Activated effector memory CD4-positive, alpha-beta T cell treated with Interleukin-2 at 50 U/mL for 16 hours (primary cell): ENCODE measurements around the gene MMP14.

Source experiments
- DNase-seq: peaks from one replicate; pipeline ENCODE4 v3.0.0-alpha.2; 2020

The MMP14 gene

GRCh38 chr14:22864979-22865378, 28.6 kb downstream of the MMP14 start:
- DNase-seq = no peak

DNA sequence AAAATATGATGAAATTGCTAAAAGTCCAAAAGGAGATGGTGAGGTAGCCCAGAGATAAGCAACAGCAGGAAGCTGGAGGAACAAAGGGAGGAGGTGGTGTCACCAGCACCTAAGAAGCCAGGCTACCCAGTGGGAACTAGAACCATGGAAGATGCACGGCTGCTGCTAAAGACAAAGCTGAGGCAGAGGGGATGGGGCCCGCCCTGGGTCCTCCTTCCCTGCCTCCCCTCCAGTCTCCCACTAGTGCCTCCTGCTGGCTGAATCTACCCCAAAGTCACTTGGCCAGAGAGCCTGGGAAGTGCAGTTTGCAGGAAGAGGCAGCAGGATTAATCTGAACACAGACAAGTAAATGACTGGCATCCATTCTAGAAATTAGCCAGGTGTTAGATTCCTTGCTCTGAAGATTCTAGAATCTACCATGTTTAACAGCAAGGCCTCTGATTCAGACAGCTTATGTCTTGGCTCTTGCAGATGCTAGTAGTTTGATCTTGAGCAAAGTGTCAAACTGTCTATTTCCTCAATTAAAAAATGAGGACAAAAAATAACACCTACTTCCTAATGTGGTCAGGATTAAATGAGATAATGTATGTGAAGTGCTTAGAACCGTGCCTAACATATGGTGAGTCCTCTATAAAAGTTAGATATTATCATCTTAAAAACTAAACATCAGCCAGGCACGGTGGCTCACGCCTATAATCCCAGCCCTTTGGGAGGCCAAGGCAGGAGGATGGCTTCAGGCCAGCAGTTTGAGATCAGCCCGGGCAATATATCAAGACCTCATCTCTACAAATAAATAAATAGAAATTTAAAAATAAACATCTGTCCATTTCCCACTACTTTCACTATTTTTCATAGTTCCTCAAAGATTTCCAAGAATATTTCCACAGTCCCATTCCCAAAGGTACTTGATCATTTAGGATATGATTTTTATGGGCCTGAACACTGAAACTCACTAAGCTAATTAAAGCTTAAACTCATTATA, 29.3 kb downstream of the MMP14 start:
- DNase-seq = no peak

- no peak for DNase-seq
These were observed 30.5 kb downstream of the MMP14 start for GRCh38 chr14:22866874-22867273.

DNA sequence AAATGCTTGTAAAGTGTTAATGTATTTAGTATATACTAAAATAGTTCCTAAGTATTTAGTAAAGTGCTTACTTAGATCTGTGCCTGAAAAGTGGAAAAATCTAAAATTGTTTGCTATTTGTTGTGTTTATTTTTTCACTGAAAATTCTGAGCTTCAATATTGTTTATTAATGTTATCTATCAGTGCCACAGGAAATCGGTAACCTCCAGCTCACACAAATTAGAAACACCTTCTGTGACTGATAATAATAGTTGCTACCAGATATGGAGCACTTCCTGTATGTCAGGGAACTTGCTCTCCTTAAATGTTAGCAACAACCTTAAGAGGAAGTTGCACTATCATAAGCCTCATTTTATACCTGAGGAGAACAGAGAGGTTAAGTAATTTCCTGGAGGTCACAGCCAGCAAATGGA, 34.4 kb downstream of the MMP14 start:
- DNase-seq = no peak

GRCh38 chr14:22871224-22872032, 35.0 kb downstream of the MMP14 start, which contains the start of gene LRP10:
LRP10 (plus strand) TSS chr14:22871740; CDS start chr14:22872304, 564 bp downstream.
- peak; percentile 66 for DNase-seq

GRCh38 chr14:22872033-22872832, 35.8 kb downstream of the MMP14 start:
- peak; percentile 59 for DNase-seq

- DNase-seq = no peak
These were observed 36.6 kb downstream of the MMP14 start for GRCh38 chr14:22872833-22873520.

- DNase-seq = no peak
These were observed 38.8 kb downstream of the MMP14 start for GRCh38 chr14:22875003-22875747.

GRCh38 chr14:22875748-22876319, 39.4 kb downstream of the MMP14 start:
- DNase-seq = no peak

DNA sequence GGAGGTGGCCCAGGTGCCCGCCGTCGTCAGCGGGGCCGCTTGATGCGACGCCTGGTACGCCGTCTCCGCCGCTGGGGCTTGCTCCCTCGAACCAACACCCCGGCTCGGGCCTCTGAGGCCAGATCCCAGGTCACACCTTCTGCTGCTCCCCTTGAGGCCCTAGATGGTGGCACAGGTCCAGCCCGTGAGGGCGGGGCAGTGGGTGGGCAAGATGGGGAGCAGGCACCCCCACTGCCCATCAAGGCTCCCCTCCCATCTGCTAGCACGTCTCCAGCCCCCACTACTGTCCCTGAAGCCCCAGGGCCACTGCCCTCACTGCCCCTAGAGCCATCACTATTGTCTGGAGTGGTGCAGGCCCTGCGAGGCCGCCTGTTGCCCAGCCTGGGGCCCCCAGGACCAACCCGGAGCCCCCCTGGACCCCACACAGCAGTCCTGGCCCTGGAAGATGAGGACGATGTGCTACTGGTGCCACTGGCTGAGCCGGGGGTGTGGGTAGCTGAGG, 40.7 kb downstream of the MMP14 start:
- no peak for DNase-seq

GRCh38 chr14:22878271-22879246, 42.2 kb downstream of the MMP14 start:
- DNase-seq = no peak

DNA sequence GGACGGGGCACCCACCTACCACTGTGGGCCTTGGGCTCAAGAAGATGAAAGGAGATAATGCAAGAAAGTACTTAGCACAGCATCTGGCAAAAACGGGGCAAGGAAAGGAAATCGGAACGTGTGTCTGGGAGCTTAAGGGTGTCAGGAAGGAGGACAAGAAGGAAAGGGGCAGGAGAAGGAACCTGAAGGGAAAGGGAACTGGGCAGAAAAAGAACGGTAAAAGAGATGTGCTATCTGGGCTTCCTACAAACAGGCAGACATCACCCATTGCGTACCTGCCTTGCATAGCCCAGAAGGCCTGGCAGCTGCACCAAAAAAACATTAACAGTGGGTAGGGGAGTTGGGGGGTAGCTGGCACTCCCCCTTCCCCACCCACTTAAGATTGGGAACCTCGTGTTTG, 45.7 kb downstream of the MMP14 start:
- no peak for DNase-seq

GRCh38 chr14:22882529-22883172, 46.3 kb downstream of the MMP14 start:
- no peak for DNase-seq

GRCh38 chr14:22883173-22883976, 47.0 kb downstream of the MMP14 start, which contains the start of gene REM2:
REM2 (plus strand) TSS chr14:22883222; CDS start chr14:22883288, 66 bp downstream.
- DNase-seq = no peak

GRCh38 chr14:22884076-22884737, 47.8 kb downstream of the MMP14 start:
- DNase-seq = no peak

DNA sequence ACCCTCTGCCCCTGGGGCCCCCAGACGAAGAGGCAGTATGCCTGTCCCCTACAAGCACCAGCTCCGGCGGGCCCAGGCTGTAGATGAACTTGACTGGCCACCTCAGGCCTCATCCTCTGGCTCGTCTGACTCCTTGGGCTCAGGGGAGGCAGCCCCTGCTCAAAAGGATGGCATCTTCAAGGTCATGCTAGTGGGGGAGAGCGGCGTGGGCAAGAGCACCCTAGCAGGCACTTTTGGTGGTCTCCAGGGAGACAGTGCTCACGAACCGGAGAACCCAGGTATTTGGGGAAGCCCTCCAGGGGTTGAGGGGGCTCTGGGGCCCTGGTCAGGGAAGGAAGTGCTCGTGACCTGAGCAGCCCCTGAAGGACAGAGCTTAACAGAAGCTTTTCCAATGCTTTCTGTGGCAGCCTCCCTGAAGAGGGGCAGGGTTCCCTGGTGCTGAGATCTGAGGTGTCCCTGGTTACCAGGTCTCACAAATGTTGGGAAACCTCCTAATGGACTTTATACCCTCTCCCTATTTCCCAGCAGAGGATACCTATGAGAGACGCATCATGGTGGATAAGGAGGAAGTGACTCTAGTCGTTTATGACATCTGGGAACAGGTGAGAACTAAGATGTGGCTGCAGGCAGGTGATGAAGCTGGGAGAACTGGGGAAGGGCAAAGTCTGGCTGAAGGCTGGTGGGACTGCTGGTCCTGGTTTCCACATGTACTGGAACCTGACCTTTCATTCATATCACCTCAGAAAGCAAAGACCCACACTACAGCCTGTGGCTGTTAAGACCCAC, 48.5 kb downstream of the MMP14 start:
- no peak for DNase-seq

DNA sequence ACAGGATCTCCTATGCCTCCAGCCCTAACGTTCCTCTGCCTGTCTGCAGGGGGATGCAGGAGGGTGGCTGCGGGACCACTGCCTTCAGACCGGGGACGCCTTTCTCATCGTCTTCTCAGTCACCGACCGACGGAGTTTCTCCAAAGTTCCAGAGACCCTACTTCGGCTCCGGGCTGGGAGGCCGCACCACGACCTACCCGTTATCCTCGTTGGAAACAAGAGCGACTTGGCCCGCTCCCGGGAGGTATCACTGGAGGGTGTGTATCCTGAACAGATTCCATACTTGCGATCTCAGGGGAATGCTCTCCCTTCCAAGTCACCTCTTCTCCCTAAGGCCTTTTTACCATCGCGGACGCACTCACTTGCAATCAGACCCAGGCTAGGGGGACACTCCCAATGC, 49.6 kb downstream of the MMP14 start:
- DNase-seq = no peak
